ENCODE data around the gene TMEM205. TPM values are rescaled to one million over a fixed set of nuclear protein-coding genes. Genes with fewer than 3 reads are reported as not detected.
A peak's percentile ranks its signal among the peaks of the same experiment; 100 is the strongest.

The TMEM205 gene
- total and polyA plus RNA-seq, 2 of the 13 experiments (the other 11 are each of a cell fraction or from before 2014, with no cell fraction given): 45.5 to 98.7 TPM

- TF ChIP-seq SNAPC4 (CRISPR knock-in tag; IDR thresholded peaks at IDR 0.05): no peak
- TF ChIP-seq TOPORS (CRISPR knock-in tag; IDR thresholded peaks at IDR 0.05): no peak
- TF ChIP-seq ZBTB39 (CRISPR knock-in tag; IDR thresholded peaks at IDR 0.05): no peak
- no peak for TF ChIP-seq ZNF407 (CRISPR knock-in tag; IDR thresholded peaks at IDR 0.05; ENCODE audit: not compliant biosample characterization)
- no peak for TF ChIP-seq ZNF550 (CRISPR knock-in tag; IDR thresholded peaks at IDR 0.05; ENCODE audit: borderline replicate concordance)
- TF ChIP-seq ZNF12 (CRISPR knock-in tag; IDR thresholded peaks at IDR 0.05): 0 out of 2 replicates have a peak, but pooled peaks have one; percentile 16
- TF ChIP-seq BCLAF1 (IDR thresholded peaks at IDR 0.05): no peak
- 0 out of 2 replicates have a peak, but pooled peaks have one; percentile 12 for TF ChIP-seq ARNT2 (CRISPR knock-in tag; IDR thresholded peaks at IDR 0.05; ENCODE audit: low read depth)
Observed at GRCh38 chr19:11324079-11324661, 21.9 kb downstream of the TMEM205 start (continued).
